Vagina (tissue), 2 donors: ENCODE results near the gene SYCP2. TPM values are rescaled to one million over a fixed set of nuclear protein-coding genes. Genes with fewer than 3 reads are reported as not detected.

ENCODE experiments used
- DNase-seq, 2 donors: peaks; one replicate each; pipeline ENCODE4 v3.0.0-alpha.2; 2017; ENCODE audit errors: extremely low spot score in 2 of 2
- H3K27ac ChIP-seq: fragments of 200-600 bp; sonication (generic); one replicate; pipeline ENCODE4 v1.5.1; 2019
- H3K27me3 ChIP-seq: fragments of 200-600 bp; sonication (generic); one replicate; pipeline ENCODE4 v1.5.1; 2019
- H3K36me3 ChIP-seq, 2 donors: fragments of 200-600 bp; sonication (generic); one replicate each; pipeline ENCODE4 v1.5.1; 2017 to 2019
- H3K4me1 ChIP-seq: fragments of 200-600 bp; sonication (generic); one replicate; pipeline ENCODE4 v1.5.1; 2019
- H3K4me3 ChIP-seq, 2 donors: fragments of 200-600 bp; sonication (generic); 1 replicate in 1 of 2; 2 replicates in 1 of 2; pipeline ENCODE4 v1.5.1; 2016 to 2019
- H3K9me3 ChIP-seq: fragments of 200-600 bp; sonication (generic); one replicate; pipeline ENCODE4 v1.5.1; 2019
- CTCF ChIP-seq, 3 experiments: fragments of 450-650 bp in 2 of 3; fragments of 200-600 bp in 1 of 3; sonication (generic) in 1 of 3; IDR thresholded peaks; one replicate each; pipeline ENCODE4 v1.5.1; 2017 to 2019; ENCODE audit warnings: antibody characterized with exemption in 3 of 3, mild to moderate bottlenecking in 2 of 3, moderate library complexity in 2 of 3
- POLR2A ChIP-seq, 2 donors: fragments of 450-650 bp; IDR thresholded peaks; one replicate each; pipeline ENCODE4 v1.6.1; 2017; ENCODE audit warnings: antibody characterized with exemption in 2 of 2, mild to moderate bottlenecking in 2 of 2, moderate library complexity in 2 of 2
- POLR2AphosphoS5 ChIP-seq, 2 donors: sonication (generic); formaldehyde crosslinking; IDR thresholded peaks; one replicate each; pipeline ENCODE4 v1.9.0; 2017; ENCODE audit warnings: antibody characterized with exemption in 2 of 2, mild to moderate bottlenecking in 2 of 2, low read depth in 1 of 2; ENCODE audit not compliant: insufficient read depth in 1 of 2
- intact Hi-C: fragments of 100-400 bp; cut with DNase I; formaldehyde crosslinking; loops from one replicate; pipeline ENCODE4 v1.15.1; 2023
- small RNA-seq: library from RNA; depleted of rRNA; stranded (forward); fragments of <200 nt; gene quantifications from one replicate; pipeline ENCODE3, GENCODE V24; 2016
- total RNA-seq: library from RNA; depleted of rRNA; stranded (reverse); fragments of >200 nt; gene quantifications from one replicate; pipeline ENCODE4 v1.2.3, GENCODE V29; 2016

Gene SYCP2
- total RNA-seq, 1 donor from 2014 or later, result 3.2 TPM

DNA sequence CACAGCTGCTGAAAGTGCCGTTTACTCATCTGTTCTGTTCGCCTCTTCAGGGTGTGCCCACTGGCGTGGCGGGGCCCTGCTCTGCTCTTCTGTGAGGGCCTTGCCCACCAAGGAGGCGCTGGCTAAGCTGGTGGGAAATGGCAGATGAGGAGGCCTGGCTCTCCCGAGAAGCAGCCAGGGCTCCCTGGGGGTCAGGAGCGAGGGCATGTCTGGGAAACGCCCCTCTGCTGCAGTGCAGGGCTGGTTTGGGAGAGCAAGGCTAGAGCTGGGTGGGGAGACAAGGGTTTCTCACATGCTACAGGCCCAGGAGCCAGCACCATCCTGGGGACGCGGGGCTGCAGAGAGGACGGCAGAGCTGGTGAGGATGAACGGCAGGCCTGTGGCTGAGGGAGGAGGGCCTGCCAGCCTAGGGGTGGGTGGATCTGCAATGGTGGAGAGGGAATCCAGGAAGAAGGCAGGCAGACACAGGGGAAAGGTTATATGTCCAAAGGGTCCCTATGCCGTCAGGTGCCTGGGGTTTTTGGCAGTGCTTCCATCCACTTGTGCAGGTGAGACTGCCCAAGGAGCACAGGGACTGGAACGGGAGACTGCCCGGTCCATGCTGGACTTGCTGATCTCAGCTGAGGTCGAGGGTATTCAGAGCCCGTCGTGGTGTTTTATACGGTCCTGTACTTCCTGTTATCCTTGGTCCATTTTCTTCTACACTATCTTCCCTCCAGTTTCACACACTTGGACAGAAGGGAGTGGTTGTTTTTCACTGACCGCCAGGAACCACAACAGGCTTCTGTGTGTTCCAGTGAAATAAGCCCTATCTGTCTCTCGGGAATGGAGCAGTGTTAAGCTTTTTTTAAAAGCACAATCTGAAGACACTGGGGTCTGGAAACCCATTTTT, 119.2 kb downstream of the SYCP2 start:
- no peak overlapping the region for H3K27ac ChIP-seq
- no peak for TF ChIP-seq POLR2AphosphoS5 (IDR thresholded peaks at IDR 0.05; ENCODE audit: insufficient read depth in 1 of 2, low read depth in 1 of 2)
- TF ChIP-seq POLR2A (IDR thresholded peaks at IDR 0.05), result no peak
- TF ChIP-seq CTCF (IDR thresholded peaks at IDR 0.05), result no peak
- H3K27me3 ChIP-seq, result no peaks in the 10 kb centered on the region
- H3K9me3 ChIP-seq, result no peaks in the 10 kb centered on the region
- H3K4me1 ChIP-seq, result no peaks in the 10 kb centered on the region
- no peaks in the 10 kb centered on the region for H3K36me3 ChIP-seq
- DNase-seq, result peak; percentile 67 to 72
- intact Hi-C loops, result no loop called here
- no peak overlapping the region for H3K4me3 ChIP-seq

Small RNAs within 50 kb of the gene (small RNA-seq; reads per million reads assigned to genes)
- not detected for gene RNU7-141P

Other genes starting within 250 kb of the SYCP2 start
- 11.8 TPM for gene PPP1R3D, start 6.7 kb upstream of the SYCP2 start, total RNA-seq
- 12.8 TPM for gene FAM217B, start 6.8 kb upstream of the SYCP2 start, total RNA-seq
- gene CDH26, start 24.8 kb upstream of the SYCP2 start, total RNA-seq, result 6.6 TPM